Thyroid gland (tissue), 4 donors: ENCODE measurements around the gene NDUFB8.

Source experiments
- CTCF ChIP-seq, 6 experiments: fragments of 200-600 bp in 3 of 6; fragments of 450-650 bp in 3 of 6; sonication (generic) in 3 of 6; IDR thresholded peaks; one replicate each; pipeline ENCODE4 v1.5.1; 2016 to 2019; ENCODE audit warnings: antibody characterized with exemption in 6 of 6, mild to moderate bottlenecking in 2 of 6, inconsistent platforms in 1 of 6, moderate library complexity in 1 of 6
- POLR2A ChIP-seq, 2 donors: fragments of 450-650 bp; IDR thresholded peaks; one replicate each; pipeline ENCODE4 v1.6.1; 2017; ENCODE audit warnings: antibody characterized with exemption in 2 of 2, mild to moderate bottlenecking in 2 of 2, moderate library complexity in 1 of 2

DNA sequence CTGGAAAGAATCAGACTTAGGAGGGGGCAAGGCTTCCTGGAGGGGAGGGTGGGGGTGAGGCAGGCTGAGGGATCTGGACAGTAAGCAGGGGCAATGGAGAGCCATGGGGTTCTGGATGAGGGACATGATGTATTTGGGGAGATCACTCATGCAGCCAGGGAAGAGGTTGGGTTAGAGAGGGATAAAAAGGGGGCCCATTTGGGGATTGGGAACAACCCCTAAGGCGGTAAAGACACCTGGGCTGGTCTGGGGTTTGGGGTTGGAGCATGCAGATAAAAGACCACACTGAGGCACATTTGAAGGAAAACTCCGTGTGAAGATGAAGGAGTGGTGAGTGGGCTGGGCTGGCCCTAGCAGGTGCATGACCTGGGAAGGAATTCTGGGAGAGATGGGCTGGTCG, 36.9 kb upstream of the NDUFB8 start:
- TF ChIP-seq CTCF (IDR thresholded peaks at IDR 0.05): no peak
- TF ChIP-seq POLR2A (IDR thresholded peaks at IDR 0.05): no peak
